Mesenchymal stem cell (in vitro differentiated cells and primary cell): ENCODE measurements around the gene PF4V1.
"Not testable (repeated sequence)": the region's sequence is repeated elsewhere in the genome, so short reads cannot be mapped to it uniquely, and the experiment has no call there.

ENCODE experiments used
- DNase-seq: peaks from one replicate; pipeline ENCODE4 v3.0.0-alpha.2; 2013
- H2AFZ ChIP-seq: one replicate; pipeline ENCODE4 v1.6.1; 2013; ENCODE audit warnings: low read depth, mild to moderate bottlenecking, control low read depth, inconsistent platforms, low read length, moderate library complexity
- H2AK5ac ChIP-seq: 2 replicates; pipeline ENCODE4 v1.6.1; 2013; ENCODE audit warnings: low read length, moderate library complexity, mild to moderate bottlenecking, inconsistent platforms; ENCODE audit not compliant: severe bottlenecking
- H2BK120ac ChIP-seq: one replicate; pipeline ENCODE4 v1.6.1; 2013; ENCODE audit warnings: low read depth, mild to moderate bottlenecking, inconsistent platforms, low read length, moderate library complexity
- H2BK12ac ChIP-seq, 2 experiments: one replicate each; pipeline ENCODE4 v1.6.1; 2013; ENCODE audit warnings: inconsistent platforms in 2 of 2, low read length in 2 of 2, mild to moderate bottlenecking in 2 of 2, moderate library complexity in 2 of 2, control low read depth in 1 of 2
- H2BK15ac ChIP-seq: one replicate; pipeline ENCODE4 v1.6.1; 2013; ENCODE audit warnings: mild to moderate bottlenecking, low read depth, inconsistent platforms; ENCODE audit not compliant: poor library complexity, severe bottlenecking
- H2BK5ac ChIP-seq: 2 replicates; pipeline ENCODE4 v1.6.1; 2013; ENCODE audit warnings: low read depth, mild to moderate bottlenecking, low read length, control low read depth, inconsistent platforms; ENCODE audit not compliant: poor library complexity, severe bottlenecking
- H3K14ac ChIP-seq, 2 experiments: one replicate each; pipeline ENCODE4 v1.6.1; 2013; ENCODE audit warnings: inconsistent platforms in 2 of 2, low read length in 2 of 2, control low read depth in 1 of 2, mild to moderate bottlenecking in 1 of 2, moderate library complexity in 1 of 2
- H3K18ac ChIP-seq, 2 experiments: one replicate each; pipeline ENCODE4 v1.6.1; 2013; ENCODE audit warnings: inconsistent platforms in 2 of 2, low read length in 2 of 2, control low read depth in 1 of 2, low read depth in 1 of 2, mild to moderate bottlenecking in 1 of 2
- H3K23ac ChIP-seq, 2 experiments: one replicate each; pipeline ENCODE4 v1.6.1; 2013; ENCODE audit warnings: inconsistent platforms in 2 of 2, low read length in 2 of 2, mild to moderate bottlenecking in 2 of 2, moderate library complexity in 2 of 2, control low read depth in 1 of 2
- H3K27ac ChIP-seq: 2 replicates; pipeline ENCODE4 v1.5.1; 2013; ENCODE audit warnings: mild to moderate bottlenecking, moderate library complexity, low read length, control low read depth, inconsistent platforms; ENCODE audit not compliant: poor library complexity, severe bottlenecking
- H3K27me3 ChIP-seq, 2 experiments: 2 replicates each; pipeline versions ENCODE4 v1.6.1 to v1.7.0; 2013; ENCODE audit warnings: low read length in 2 of 2, mild to moderate bottlenecking in 2 of 2, moderate library complexity in 2 of 2, control low read depth in 1 of 2, inconsistent platforms in 1 of 2; ENCODE audit not compliant: control insufficient read depth in 1 of 2, insufficient read depth in 1 of 2
- H3K36me3 ChIP-seq, 2 experiments: 2 replicates each; pipeline versions ENCODE4 v1.6.1 to v1.7.0; 2013; ENCODE audit warnings: low read length in 2 of 2, control low read depth in 1 of 2, inconsistent platforms in 1 of 2, low read depth in 1 of 2, mild to moderate bottlenecking in 1 of 2; ENCODE audit not compliant: insufficient read depth in 2 of 2, control insufficient read depth in 1 of 2
- H3K4ac ChIP-seq, 2 experiments: one replicate each; pipeline ENCODE4 v1.6.1; 2013; ENCODE audit warnings: inconsistent platforms in 2 of 2, low read length in 2 of 2, mild to moderate bottlenecking in 2 of 2, moderate library complexity in 2 of 2, control low read depth in 1 of 2, low read depth in 1 of 2
- H3K4me1 ChIP-seq: 2 replicates; pipeline ENCODE4 v1.6.1; 2013; ENCODE audit warnings: low read depth, low read length, control low read depth; ENCODE audit not compliant: control insufficient read depth, insufficient read depth
- H3K4me2 ChIP-seq: 2 replicates; pipeline ENCODE4 v1.6.1; 2013; ENCODE audit warnings: low read length, mild to moderate bottlenecking, inconsistent platforms; ENCODE audit not compliant: poor library complexity, severe bottlenecking
- H3K4me3 ChIP-seq, 2 experiments: 2 replicates each; pipeline versions ENCODE4 v1.5.1 to v1.7.0; 2013; ENCODE audit warnings: low read length in 2 of 2, mild to moderate bottlenecking in 2 of 2, control low read depth in 1 of 2, low read depth in 1 of 2; ENCODE audit not compliant: insufficient read depth in 1 of 2
- H3K79me1 ChIP-seq: replicated peaks from 2 replicates; pipeline ENCODE4 v1.6.1; 2013; ENCODE audit warnings: mild to moderate bottlenecking, control low read depth, low read length, inconsistent platforms; ENCODE audit not compliant: poor library complexity, severe bottlenecking
- H3K9ac ChIP-seq: 2 replicates; pipeline ENCODE4 v1.7.0; 2013; ENCODE audit warnings: mild to moderate bottlenecking, low read length, moderate library complexity
- H3K9me3 ChIP-seq: 2 replicates; pipeline ENCODE4 v1.7.0; 2013; ENCODE audit warnings: mild to moderate bottlenecking, low read length; ENCODE audit not compliant: control insufficient read depth
- H4K8ac ChIP-seq: one replicate; pipeline ENCODE4 v1.6.1; 2013; ENCODE audit warnings: inconsistent platforms, mild to moderate bottlenecking, low read length, moderate library complexity
- H4K91ac ChIP-seq: one replicate; pipeline ENCODE4 v1.6.1; 2013; ENCODE audit warnings: mild to moderate bottlenecking, low read length, inconsistent platforms
- WGBS: methylation state at CpG from one replicate; pipeline ENCODE4 v1.1.7; 2013; ENCODE audit warnings: mixed read lengths; 5-methylcytosine and 5-hydroxymethylcytosine counted together

PF4V1 gene

DNA sequence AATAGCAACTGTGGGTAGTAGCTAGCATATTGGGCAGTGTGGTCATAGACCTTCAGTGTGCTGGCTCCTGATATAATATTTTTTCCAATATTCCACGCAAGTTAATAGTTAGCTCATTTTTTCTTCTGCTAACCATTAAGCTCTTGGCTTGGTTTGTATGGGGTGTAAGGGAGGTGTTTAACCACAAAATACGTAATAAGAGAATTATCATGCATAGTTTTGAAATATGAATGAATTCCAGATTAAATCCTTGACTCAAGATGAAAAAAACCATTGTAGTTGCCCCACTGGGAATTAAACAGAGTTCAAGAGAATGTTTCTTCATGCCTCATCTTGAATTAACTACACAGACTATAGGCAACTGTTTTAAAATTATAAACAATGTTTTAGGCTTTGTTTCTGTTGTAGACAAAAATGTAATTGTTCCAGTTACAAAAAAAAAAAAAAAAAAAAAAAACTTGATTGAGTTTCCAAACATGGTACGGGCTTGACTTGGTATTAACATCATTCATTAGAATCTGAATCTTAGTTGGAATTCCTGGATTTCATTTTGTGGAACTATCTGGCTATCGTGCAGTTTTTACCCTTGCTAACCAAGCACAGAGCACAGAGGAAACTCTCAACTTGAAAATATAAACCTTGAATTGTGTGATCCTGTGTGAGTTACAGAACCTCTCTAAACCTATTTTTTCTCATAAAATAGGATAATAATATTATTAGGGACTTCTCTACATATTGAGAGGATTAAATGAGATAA lies 44.5 kb downstream of the PF4V1 start:
- H3K4me2 ChIP-seq, result no peak overlapping the region
- no peak overlapping the region for H2BK12ac ChIP-seq
- no peak for DNase-seq
- no peak overlapping the region for H3K14ac ChIP-seq
- no peak overlapping the region for H2AFZ ChIP-seq
- H3K36me3 ChIP-seq, result no peaks in the 10 kb centered on the region
- H3K4me1 ChIP-seq, result peaks cover 6% of the 10 kb centered on the region
- H3K27me3 ChIP-seq, result no peaks in the 10 kb centered on the region
- peak overlapping the region; percentile 58 for H3K27ac ChIP-seq
- no peaks in the 10 kb centered on the region for H3K9me3 ChIP-seq
- no peak overlapping the region for H3K4me3 ChIP-seq
- no peak overlapping the region for H4K8ac ChIP-seq
- peak overlapping the region; percentile 72 for H3K9ac ChIP-seq
- H2BK5ac ChIP-seq, result peak overlapping the region; percentile 70
- H3K23ac ChIP-seq, result no peak overlapping the region
- 80% methylated on average over 1 of the region's 4 CpGs for WGBS
- H2BK120ac ChIP-seq, result no peak overlapping the region
- no peak overlapping the region for H3K4ac ChIP-seq
- no peak overlapping the region for H2AK5ac ChIP-seq
- H3K18ac ChIP-seq, result no peak overlapping the region
- no peak overlapping the region for H4K91ac ChIP-seq
- H2BK15ac ChIP-seq, result no peak overlapping the region
- H3K79me1 ChIP-seq, result no peaks in the 10 kb centered on the region

DNA sequence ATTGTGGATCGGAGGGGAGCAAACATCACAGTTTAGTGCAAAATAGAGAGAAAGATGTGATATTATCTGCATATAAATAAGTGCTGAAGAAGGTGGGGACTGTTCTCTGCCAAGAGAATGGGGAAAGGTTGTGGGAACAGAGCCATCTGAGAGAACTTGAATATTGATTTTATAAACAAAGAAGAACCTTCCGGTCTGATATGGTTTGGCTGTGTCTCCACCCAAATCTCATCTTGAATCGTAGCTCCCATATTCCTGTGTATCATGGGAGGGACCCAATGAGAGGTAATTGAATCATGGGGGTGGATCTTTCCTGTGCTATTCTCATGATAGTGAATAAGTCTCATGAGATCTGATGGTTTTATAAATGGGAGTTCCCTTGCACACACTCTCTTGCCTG lies 46.2 kb downstream of the PF4V1 start:
- not testable (repeated sequence) for H2AFZ ChIP-seq, H2BK15ac ChIP-seq, H3K4me1 ChIP-seq, H3K4me2 ChIP-seq, H3K27me3 ChIP-seq, H3K4ac ChIP-seq, H3K27ac ChIP-seq, H3K4me3 ChIP-seq, H3K9me3 ChIP-seq, H2BK5ac ChIP-seq, H2AK5ac ChIP-seq, H3K36me3 ChIP-seq, H3K14ac ChIP-seq, H3K79me1 ChIP-seq, DNase-seq, H4K8ac ChIP-seq, H2BK12ac ChIP-seq, H4K91ac ChIP-seq, H3K18ac ChIP-seq, H3K23ac ChIP-seq, H3K9ac ChIP-seq, H2BK120ac ChIP-seq
- WGBS, result 98% methylated on average over 3 of the region's 3 CpGs

DNA sequence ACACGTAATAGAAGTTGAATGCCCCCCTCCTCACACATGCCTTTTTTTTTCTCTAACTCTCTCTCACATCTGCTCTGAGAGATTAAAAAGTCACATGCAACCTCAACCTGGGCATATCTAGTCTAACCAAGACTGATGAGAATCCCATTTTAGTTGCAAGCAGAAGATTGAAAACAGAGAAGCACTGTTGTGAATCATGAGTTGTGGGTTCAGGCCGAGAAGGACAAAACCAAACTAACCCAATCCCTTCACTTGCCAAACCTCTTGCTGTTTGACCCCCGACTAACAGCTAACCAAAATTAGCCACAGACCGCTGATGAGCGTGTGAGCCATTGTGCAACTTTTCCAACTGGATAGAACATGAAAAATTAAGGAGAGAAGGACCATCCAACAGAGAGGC lies 47.9 kb downstream of the PF4V1 start:
- Histone ChIP-seq H3K23ac (no peak overlapping the region), H2BK12ac (peak overlapping the region in 1 of 2 experiments; percentile 10), H4K91ac (no peak overlapping the region), H2AFZ (no peak overlapping the region), H3K9ac (no peak overlapping the region), H2BK5ac (no peak overlapping the region), H3K14ac (no peak overlapping the region), H3K4me1 (peaks cover 3% of the 10 kb centered on the region), H3K4me2 (no peak overlapping the region), H3K18ac (no peak overlapping the region), H2BK120ac (no peak overlapping the region), H2AK5ac (no peak overlapping the region), H3K27me3 (no peaks in the 10 kb centered on the region), H3K27ac (no peak overlapping the region), H3K36me3 (no peaks in the 10 kb centered on the region), H4K8ac (no peak overlapping the region), H3K4me3 (no peak overlapping the region), H3K4ac (no peak overlapping the region), H3K79me1 (no peaks in the 10 kb centered on the region), H3K9me3 (no peaks in the 10 kb centered on the region), H2BK15ac (no peak overlapping the region)
- DNase-seq, result no peak
- 87% methylated on average over 5 of the region's 5 CpGs for WGBS

DNA sequence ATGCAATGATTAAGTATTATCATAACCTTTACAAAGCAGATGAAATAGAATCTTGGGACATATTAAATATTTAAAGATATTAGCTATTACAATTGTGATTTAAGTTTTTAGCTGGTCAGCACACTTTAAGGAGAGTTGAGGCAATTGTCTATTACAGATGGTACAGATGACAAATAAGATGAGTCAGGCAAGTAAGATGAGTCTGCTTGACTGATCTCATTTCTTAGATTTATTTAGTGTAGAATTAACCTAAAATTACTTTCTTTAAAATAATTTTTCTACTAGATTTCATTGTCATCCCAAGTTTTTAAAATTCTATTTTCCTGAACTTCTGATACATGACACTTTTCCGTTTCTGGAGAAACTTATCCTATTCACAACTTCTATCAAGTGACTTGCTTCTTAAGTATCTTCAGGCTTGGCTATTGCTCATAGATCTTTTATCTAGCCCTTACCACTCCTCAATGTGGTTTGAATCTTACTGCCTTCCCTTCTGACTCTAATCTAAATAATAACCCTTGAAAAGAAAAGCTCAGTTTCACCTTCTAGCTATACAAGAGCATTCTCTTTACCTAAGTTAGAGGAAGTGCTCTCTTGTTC lies 49.0 kb downstream of the PF4V1 start:
- WGBS, result 52% methylated on average over 1 of the region's 1 CpG
- no peaks in the 10 kb centered on the region for H3K4me1 ChIP-seq

More for the DNA sequence above, 49.0 kb downstream of the PF4V1 start:
- Histone ChIP-seq H3K18ac (no peak overlapping the region), H4K91ac (no peak overlapping the region), H3K14ac (no peak overlapping the region), H3K27me3 (no peaks in the 10 kb centered on the region), H2BK12ac (no peak overlapping the region), H2AFZ (no peak overlapping the region), H3K4ac (no peak overlapping the region), H3K36me3 (no peaks in the 10 kb centered on the region), H4K8ac (no peak overlapping the region), H2BK5ac (no peak overlapping the region), H2AK5ac (no peak overlapping the region), H2BK120ac (no peak overlapping the region), H3K4me3 (no peak overlapping the region), H3K9ac (peak overlapping the region; percentile 49), H2BK15ac (no peak overlapping the region), H3K27ac (no peak overlapping the region), H3K79me1 (no peaks in the 10 kb centered on the region), H3K9me3 (no peaks in the 10 kb centered on the region), H3K23ac (no peak overlapping the region), H3K4me2 (no peak overlapping the region)
- DNase-seq, result peak; percentile 62
